ENCODE data around the gene PPARD.
A peak's percentile ranks its signal among the peaks of the same experiment; 100 is the strongest.

PPARD gene

DNA sequence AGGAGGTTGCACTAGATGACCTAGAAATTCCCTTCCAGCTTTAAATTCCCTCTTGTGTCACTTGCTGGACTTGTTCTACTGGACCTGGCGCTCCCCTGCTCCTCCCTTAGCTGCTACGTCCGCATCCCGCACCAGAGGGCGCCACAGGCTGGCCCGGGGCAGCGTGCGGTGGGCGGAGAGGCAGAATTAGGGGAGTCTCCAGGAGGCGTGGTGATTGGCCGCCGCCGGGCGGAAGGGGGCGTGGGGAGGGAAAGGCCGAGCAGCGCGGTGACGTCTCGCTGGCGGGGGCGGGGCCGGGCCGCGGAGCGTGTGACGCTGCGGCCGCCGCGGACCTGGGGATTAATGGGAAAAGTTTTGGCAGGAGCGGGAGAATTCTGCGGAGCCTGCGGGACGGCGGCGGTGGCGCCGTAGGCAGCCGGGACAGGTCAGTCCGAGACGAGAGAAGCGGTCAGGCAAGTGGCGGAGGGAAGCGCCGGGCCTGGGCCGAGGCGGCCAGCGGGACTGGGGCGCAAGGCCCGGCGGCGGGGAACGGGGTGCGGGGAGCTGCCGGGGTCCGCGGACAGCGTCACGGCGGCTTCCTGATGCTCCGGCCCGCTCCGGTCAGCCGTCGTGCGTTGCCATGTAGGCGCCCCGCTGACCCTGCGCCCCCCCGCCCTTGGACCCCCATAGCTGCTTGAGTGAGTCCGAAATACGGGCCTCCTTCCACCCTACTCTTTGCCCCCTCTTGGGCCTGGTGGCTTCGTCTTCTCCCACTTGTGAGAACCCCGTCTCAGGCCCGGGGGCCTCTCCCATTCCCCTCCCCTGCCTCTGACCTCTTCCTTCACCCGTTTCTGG is at the start of gene PPARD:
Gene PPARD (plus strand): TSS at position 301 of the 834 bp plus-strand sequence. CDS start 68,530 bp downstream, outside the sequence.
- peak; percentile 96 for DNase-seq (ENCODE audit: low read depth)

GRCh38 chr6:35293681-35294080 is 48.7 kb upstream of the PPARD start:
- TF ChIP-seq, protein P1, sequence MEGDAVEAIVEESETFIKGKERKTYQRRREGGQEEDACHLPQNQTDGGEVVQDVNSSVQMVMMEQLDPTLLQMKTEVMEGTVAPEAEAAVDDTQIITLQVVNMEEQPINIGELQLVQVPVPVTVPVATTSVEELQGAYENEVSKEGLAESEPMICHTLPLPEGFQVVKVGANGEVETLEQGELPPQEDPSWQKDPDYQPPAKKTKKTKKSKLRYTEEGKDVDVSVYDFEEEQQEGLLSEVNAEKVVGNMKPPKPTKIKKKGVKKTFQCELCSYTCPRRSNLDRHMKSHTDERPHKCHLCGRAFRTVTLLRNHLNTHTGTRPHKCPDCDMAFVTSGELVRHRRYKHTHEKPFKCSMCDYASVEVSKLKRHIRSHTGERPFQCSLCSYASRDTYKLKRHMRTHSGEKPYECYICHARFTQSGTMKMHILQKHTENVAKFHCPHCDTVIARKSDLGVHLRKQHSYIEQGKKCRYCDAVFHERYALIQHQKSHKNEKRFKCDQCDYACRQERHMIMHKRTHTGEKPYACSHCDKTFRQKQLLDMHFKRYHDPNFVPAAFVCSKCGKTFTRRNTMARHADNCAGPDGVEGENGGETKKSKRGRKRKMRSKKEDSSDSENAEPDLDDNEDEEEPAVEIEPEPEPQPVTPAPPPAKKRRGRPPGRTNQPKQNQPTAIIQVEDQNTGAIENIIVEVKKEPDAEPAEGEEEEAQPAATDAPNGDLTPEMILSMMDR (IDR thresholded peaks at IDR 0.05; ENCODE audit: low read length, missing control alignments), result no peak
- DNase-seq (ENCODE audit: low read depth), result no peak
- no peak overlapping the region for H3K4me3 ChIP-seq (replicated peaks; ENCODE audit: low read depth, low read length)

More for the DNA sequence above, at the start of gene PPARD:
- H3K4me3 ChIP-seq (replicated peaks; ENCODE audit: low read depth, low read length), result peak within 1 kb of the TSS; percentile 83
- TF ChIP-seq, protein P1 (IDR thresholded peaks at IDR 0.05; ENCODE audit: low read length, missing control alignments), result peak; percentile 88

GRCh38 chr6:35294308-35294945 is 47.9 kb upstream of the PPARD start:
- no peak overlapping the region for H3K4me3 ChIP-seq (replicated peaks; ENCODE audit: low read depth, low read length)
- TF ChIP-seq, protein P1 (IDR thresholded peaks at IDR 0.05; ENCODE audit: low read length, missing control alignments), result peak; percentile 76
- peak; percentile 52 for DNase-seq (ENCODE audit: low read depth)

GRCh38 chr6:35295036-35295435 is 47.3 kb upstream of the PPARD start:
- TF ChIP-seq, protein P1 (IDR thresholded peaks at IDR 0.05; ENCODE audit: low read length, missing control alignments), result no peak
- H3K4me3 ChIP-seq (replicated peaks; ENCODE audit: low read depth, low read length), result no peak overlapping the region
- DNase-seq (ENCODE audit: low read depth), result no peak

DNA sequence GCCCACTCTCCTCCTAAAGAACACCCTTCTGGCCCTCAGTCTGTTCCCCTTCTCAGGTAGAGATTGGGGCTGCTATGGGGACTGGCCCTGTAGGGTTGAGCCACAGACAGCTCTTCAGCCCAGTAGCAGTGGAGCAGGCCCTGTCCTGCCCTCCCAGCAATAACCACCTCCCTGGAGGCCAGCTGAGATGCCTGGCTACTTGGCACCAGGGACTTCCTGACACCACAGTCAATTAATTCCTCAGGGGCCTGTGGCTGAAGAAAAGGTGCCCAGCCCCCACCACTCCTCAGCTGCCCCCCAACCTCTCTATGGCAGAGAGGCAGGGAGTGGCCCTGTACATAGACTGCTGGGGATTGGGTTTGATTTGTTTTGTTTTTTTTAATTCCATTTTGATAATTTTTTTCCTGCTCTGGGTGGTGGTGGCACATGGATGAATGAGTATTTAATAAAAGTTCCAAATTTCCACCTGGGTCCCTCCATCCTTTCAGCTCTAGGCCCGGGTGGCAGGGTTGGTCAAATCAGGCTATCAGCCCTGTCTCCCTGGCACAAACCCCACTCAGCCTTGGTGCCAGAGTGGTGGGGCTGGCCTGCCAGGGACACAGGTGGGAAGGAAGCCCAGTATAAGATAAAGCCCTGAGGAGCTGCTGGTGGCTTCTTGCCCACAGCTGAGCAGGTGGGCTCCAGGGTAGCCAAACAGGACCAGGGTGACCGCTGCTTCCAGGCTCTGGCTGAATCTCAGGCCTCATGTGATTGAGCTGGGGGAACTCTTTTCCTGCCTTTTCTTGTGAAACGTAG is 46.6 kb upstream of the PPARD start:
- DNase-seq (ENCODE audit: low read depth), result no peak
- TF ChIP-seq, protein P1 (IDR thresholded peaks at IDR 0.05; ENCODE audit: low read length, missing control alignments), result no peak
- H3K4me3 ChIP-seq (replicated peaks; ENCODE audit: low read depth, low read length), result no peak overlapping the region

DNA sequence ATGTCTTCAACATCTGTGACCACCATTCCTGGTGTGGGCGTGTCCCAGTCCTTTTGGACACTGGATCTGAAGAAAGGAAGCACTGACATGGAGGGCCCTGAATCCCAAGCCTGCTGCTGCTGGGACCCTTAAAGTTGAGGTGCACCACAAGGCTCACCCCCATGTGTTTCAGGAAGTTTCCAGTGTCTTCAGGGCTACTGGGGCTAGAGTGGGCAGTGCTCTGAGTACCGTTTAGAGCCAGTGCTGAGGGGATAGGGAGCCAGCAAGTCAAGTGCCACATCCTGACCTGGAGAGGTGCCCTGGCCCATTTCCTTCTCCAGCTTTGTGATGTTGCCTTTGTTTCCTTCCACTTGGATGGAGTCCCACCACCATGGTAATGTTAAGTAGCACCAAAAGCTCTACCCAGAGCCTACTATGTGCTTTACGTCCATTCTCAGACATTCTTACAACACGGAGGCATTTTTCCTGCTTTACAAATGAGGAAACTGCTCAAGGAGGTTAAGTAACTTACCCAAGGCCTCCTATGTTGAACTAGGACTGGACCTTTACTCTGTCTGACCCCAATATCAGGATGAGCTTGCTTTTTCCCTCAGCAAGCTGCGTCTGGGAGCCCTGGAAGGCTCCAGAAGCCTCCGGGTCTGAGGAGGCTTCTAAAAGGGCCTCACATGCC is 45.3 kb upstream of the PPARD start:
- TF ChIP-seq, protein P1 (IDR thresholded peaks at IDR 0.05; ENCODE audit: low read length, missing control alignments), result no peak
- DNase-seq (ENCODE audit: low read depth), result no peak
- H3K4me3 ChIP-seq (replicated peaks; ENCODE audit: low read depth, low read length), result no peak overlapping the region

Data from fibroblast of pulmonary artery (primary cell).